OCI-M1 (cell line): Measurements from ENCODE around the gene ACSS3.
A peak's percentile ranks its signal among the peaks of the same experiment; 100 is the strongest.
"Not testable (repeated sequence)": the region's sequence is repeated elsewhere in the genome, so short reads cannot be mapped to it uniquely, and the experiment has no call there.

Experiments used
- DNase-seq: peaks from one replicate; lab custom pipeline; 2025; lab: John Stamatoyannopoulos, UW

ACSS3 gene, protein sequence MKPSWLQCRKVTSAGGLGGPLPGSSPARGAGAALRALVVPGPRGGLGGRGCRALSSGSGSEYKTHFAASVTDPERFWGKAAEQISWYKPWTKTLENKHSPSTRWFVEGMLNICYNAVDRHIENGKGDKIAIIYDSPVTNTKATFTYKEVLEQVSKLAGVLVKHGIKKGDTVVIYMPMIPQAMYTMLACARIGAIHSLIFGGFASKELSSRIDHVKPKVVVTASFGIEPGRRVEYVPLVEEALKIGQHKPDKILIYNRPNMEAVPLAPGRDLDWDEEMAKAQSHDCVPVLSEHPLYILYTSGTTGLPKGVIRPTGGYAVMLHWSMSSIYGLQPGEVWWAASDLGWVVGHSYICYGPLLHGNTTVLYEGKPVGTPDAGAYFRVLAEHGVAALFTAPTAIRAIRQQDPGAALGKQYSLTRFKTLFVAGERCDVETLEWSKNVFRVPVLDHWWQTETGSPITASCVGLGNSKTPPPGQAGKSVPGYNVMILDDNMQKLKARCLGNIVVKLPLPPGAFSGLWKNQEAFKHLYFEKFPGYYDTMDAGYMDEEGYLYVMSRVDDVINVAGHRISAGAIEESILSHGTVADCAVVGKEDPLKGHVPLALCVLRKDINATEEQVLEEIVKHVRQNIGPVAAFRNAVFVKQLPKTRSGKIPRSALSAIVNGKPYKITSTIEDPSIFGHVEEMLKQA

DNA sequence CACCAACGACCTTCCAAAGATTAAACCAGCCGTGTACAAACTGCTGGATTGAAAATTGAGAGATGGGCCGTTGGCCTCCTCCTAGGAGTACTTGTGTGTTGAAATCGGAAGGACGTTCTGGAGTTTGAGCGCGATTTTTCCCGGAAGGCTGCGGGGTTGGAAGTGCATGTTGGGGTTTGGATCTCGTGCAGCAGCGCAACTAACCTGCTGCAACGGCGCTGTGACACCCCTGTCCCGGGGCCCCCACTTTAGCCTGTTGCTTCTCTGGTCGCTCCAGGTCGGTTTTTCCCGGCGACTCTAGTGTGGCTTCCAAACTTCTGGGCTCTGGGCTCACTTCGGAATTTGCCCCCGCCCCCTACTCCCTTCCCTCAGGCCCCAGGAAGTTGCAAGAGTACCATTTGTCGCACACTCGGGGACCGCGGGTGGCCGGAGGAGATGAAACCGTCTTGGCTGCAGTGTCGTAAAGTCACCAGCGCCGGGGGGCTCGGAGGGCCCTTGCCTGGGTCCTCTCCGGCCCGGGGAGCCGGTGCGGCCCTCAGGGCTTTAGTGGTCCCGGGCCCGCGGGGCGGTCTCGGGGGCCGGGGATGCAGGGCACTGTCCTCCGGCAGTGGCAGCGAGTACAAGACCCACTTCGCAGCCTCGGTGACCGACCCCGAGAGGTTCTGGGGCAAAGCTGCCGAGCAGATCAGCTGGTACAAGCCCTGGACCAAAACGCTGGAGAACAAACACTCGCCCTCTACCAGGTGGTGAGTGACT, at the start of gene ACSS3:
TSS of gene ACSS3 (plus strand) at position 394 of the 756 bp plus-strand sequence. CDS start at position 436, 42 bp downstream.
- peak; percentile 50 for DNase-seq

DNA sequence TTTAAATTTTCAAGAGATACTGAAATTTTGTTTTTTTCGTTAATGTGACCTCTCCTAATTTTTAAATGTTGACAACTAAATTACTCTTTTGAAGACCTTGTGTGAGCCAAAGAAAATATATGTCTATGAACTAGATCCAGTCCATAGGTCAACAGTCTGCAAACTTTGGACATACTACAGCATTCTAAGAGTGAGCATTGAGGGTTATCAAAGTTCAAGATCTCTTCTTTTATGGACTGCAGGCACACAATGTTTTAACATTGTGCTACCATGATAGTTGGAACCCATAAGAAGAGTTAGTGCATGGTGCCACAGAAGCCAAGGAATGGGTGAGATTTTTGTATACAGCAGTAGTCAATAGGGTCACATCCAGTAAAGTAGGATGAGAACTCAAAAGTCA, 43.0 kb upstream of the ACSS3 start:
- DNase-seq: no peak

DNA sequence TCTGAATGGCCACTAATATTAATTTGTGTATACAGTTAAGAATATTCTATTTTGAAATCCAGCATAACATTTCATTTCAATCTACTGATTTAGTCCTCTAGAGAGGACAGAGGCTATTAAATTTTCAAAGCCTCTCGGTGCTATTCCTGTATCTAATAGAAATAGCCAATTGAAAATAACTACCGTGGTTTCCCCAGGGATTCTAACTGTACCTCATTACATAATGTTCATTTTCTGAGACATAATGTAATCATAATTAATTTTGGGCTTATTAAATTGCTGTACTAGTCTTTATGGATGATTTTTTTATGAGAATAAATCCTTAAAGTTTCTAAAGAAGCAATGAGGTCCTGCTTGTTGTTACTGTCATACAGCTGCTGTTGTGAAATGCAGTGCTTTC, 38.6 kb upstream of the ACSS3 start:
- no peak for DNase-seq

DNA sequence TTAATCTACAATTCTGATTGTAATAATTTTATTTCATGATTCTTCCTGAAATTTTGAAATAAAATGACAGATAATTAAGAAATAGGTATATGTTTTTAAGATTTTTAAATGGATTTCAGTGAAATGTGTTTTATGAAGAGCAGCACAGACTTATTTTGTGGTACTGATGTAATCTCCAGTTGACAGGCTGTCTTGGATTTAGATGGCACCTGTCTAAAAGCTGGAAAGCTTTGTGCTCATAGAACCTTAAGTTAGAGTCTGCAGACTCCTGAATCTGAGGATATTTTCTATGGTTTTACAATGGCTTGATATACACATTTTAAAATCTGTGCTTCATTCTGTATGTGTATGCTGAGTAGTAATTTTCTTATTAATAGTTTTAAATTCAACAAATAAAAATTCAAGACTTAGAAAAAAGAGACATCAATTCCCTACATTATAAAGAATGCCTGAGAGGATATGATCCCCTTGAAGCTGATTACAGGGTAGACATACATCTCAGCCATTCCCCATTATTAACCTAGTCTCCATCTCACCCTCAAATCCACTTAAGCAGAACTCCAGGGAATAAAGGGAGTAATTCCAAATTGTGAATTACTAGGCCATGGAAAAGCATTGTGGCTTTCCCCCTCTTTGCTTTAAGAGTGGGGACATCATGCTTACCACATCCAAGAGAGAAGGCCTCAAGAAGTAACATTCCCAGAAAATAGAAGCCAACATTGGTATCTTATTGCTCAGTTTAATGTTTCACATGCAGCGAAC, 33.7 kb upstream of the ACSS3 start:
- DNase-seq: no peak

DNA sequence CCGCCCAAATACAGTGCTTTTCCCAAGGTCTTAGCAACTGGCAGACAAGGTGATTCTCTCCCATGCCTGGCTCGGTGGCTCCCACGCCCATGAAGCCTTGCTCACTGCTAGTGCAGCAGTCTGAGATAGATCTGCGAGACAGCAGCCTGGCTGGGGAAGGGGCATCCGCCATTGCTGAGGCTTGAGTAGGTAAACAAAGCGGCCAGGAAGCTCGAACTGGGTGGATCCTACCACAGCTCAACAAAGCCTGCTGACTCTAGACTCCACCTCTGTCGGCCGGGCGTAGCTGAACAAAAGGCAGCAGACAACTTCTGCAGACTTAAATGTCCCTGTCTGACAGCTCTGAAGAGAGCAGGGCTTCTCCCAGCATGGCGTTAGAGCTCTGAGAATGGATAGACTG, 12.9 kb upstream of the ACSS3 start:
- not testable (repeated sequence) for DNase-seq

DNA sequence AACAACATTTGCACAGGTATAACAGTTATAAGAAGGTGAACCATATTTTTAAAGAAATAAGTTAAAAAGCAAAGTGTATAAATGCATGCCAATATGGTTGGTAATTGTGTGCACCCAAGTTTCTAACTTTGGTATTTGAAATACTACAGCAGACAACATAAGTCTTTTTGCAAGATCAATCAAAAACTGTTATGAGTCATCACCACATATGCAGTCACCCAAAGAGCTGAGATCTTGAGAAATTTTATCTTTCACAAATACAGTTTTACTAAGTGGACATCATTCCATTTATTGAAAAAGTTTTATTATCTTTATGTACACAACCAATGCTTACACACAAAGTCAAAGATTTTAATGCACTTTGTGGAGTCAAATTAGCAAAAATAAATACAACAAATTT, 7.0 kb upstream of the ACSS3 start:
- DNase-seq: no peak

DNA sequence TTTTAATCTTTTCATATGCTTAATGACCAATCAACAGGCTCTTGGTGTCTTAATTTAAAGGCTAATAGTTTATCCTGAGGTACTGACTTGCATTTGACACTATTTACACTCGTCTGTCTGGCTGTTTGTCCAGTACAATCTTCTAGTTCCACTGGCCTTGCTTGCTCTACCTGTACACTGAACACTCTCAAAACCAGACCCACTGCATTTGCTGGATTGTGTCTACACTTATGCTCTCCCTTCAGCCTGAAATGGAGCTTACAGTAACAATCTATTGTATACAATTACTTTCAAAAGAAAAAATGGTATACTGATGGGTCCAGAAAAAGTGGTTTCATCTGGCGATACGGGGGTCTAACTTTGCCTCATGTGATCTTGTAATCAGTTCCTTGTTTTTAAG, 2.3 kb upstream of the ACSS3 start:
- no peak for DNase-seq

DNA sequence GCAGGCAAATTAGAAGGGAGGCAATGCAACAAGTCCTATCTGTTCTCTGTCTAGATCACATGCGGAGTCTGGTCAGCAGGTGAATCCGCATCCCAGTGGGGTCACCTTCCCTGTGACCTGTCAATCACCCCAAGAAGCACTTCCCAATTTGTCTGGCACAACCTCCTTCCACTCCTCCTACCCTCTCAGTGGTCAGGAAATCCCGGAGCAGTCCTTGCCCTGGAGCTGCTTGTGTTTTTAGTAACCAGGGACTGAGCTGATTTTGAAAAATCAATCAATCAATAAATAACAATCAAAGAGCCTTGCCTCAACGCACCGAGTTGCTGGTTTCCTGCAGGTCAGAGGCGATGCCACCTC, 572 bp upstream of the ACSS3 start:
- peak; percentile 56 for DNase-seq

DNA sequence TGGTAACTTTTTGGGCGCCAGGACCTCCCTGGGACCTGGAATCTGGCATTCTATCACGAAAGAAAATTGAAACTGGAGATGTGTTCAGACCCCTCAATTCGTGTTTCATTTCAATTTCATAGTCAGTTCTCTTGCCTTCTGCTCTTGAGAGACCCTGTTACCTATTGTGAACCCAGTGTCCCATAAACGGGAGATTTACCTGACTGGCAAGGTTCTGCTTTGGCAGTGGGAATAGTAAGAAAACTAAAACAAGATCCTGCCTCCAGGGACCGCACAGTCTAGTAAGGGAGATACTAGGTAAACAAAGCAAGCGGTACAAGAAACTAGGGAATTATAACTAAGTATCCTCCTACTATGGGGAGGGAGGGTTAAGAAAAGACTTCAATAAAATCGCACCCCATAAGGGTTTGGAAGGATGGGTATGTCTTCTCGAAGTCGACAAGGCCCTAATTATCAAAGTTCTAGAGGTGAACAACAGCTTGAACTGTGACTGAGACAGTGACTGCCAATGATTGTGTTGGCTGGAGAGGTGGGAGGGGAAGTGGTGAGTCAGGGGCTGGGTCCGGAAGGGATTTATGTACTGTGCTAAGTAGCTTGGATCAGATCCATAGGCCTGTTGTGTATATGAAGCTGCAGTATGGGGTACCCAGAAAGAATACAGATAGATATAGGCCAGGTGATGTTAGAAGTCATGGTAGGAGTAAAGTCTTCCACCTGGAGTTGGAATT, 754 bp downstream of the ACSS3 start:
- DNase-seq: peak; percentile 21

DNA sequence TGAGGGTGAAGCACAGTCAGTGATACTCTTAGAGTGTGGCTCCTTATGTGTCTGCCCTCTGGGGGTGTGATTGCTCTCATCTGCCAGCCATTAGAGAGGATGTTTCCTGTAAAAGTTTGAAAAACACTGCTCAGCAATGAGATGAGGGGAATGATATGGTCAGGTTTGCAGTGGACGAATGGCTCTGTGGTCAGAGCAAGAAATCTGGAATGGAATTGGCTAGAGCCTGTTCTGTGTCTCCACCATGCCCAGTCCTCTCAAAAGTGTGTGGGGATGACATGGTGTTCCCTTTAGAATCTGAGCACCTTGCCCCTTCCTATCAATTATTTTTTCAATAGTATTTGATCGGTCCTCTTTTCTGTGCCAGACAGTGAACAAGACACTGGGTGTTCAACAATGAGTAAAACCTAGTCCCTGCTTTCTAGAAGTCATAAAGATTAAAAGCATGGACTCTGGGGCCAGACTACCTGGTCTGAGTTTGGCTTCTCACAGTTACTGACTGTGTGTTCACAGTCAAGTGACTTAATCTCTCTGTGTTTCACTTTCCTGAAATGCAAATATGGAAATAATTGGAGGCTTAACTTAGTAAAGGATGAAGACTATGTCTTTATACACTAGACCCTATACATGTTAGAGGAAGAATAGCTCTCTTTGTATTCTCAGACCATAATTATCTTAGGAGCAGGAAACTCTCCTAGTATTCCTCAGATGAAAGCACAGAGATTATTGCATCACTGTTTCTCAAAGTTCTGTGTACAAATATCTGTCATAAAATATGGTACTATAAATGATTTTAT, 1.6 kb downstream of the ACSS3 start:
- DNase-seq: no peak

DNA sequence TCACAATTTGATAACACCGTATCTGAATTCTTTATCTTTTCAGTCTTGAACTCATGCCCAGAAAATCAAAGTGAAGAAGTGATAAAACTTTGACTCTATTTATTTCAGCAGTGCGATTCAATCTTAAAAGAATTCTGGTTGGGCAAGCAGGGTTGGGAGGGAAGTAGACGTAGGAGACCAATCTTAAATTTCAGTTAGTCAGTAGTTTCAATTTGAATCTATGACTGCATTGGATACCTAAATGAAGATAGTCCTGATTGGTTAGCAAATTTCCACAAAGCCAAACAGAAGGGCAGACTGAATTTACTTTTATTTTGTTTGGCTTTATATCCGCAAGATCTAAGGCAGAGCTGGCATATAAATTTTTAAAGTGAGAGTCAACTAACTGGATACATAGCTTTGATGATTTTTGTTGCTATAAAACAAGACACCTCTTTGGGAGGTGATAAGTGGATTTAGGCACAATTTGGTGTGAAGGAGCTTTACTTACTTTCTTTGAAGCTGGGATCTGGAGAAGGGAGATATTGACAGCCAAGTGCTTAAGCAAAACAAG, 2.6 kb downstream of the ACSS3 start:
- peak; percentile 42 for DNase-seq

DNA sequence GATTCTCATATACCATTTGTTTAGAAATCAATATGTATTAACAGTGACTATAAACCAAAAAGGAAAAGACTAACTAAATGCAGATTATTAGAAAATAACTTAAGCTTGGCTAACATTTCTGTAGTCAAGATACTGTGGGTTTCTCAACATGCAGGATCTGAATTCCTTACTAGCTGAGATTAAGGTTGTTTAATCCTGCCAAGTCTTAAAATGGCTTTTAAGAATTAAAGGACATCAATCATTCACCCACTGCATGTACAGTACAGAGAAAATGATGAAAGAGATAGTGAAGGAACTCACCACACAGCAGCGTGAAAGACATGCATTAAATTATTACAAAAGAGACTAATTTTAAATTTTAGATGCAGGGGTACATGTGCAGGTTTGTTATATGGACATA, 3.8 kb downstream of the ACSS3 start:
- no peak for DNase-seq

DNA sequence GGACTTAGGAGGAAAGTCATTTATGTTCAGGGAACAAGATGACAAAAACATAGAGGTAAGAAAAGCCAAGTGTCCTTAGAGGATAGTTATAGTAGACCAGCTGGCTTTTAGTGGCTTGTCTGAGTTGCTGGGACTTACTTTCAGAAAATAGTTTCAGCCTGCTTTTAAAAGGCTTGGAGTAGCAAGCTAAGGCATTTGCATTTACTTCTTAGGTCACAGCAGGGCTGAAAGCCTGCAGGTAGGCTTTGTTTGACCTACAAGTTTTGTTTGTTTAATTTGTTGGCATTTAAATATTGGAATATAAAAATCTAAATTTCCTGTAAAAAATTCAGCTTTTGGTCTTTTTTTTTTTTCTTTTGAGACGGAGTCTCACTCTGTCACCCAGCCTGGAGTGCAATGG, 5.1 kb downstream of the ACSS3 start:
- no peak for DNase-seq

DNA sequence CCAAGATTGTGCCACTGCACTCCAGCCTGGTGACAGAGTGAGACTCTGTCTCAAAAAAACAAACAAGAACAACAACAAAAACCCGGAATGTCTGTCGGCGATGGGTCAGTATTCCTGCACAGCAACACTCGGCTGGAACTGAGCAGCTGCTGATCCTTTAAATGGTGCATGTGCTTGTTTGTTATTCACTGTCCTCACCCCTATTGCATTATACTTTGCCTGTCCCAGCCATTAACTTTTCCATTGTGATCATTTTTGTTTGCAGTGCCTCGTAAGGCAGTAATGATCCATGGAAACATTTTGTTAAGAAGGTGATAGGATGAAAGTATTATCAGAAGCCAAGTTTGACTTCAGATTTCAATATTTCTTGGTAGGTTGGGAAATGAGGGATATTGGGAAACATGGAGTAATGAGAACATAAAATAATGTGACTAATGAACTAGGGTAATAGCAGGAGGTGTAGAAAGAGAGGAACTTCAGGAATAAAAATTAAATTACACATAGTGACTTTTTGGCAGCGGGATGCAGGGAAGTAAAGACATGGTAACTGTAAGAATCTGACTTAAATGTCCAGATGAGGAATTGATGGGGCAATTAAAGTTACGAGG, 6.1 kb downstream of the ACSS3 start:
- DNase-seq: no peak

DNA sequence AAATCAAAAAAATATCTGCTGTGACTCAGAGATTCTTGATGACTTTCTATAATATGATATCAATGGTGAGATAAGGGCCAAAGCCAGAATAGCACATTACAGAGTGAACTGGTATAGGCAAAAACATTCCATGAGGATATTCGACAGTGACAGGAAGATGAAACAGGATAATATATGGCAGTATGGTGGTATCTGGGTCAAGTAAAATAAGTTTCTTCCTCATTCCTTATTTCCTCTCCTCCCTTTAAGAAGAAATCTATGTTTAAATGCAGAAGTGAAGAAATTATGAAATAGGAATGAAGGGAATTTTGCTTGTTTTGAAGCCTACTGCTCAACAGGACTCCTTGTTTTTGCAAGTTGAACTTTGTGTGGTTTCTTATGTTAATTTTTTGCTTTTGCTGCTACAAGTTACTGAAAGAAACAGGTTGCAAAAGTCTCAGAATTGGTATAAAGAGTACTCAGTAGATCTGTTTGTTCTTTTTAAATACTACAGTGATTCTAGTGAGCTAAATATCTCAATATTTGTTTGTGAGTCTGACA, 7.0 kb downstream of the ACSS3 start:
- peak; percentile 15 for DNase-seq

DNA sequence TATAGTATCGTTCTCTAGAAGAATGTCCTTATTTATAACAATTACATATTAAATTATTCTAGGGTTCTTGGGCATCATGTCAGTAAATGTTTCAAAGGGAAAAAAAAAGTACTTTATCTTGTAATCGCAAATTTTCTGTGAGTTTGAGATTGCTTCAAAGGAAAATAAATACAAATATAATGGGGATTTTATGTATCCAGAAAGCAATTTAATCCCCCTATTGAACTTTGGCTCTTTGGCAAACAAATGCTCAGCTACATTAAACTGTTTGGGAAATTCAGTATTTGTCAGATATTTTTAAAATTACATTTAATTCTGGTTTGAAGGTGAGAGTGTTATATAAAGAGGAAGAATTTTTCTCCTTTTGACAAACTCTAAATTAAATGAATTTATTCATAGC, 8.0 kb downstream of the ACSS3 start:
- no peak for DNase-seq

DNA sequence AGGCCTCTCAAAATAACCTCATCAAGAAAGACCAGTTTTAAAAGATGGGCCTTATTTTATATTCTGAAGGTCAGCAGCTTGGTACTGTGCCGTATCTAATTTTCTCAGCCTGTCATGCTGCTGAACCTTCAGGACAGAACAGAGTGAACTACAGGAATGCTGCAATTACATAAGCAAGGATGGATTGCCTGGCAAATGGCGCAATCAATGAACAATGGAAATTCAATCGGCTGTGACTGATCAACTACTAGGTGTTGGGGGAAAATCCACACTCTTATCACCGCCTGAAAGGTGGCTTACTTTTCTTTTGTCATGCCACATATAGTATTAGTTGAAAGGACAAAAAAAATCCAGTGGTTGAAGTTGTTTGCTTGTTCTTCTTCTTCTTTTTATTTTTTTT, 8.5 kb downstream of the ACSS3 start:
- no peak for DNase-seq

DNA sequence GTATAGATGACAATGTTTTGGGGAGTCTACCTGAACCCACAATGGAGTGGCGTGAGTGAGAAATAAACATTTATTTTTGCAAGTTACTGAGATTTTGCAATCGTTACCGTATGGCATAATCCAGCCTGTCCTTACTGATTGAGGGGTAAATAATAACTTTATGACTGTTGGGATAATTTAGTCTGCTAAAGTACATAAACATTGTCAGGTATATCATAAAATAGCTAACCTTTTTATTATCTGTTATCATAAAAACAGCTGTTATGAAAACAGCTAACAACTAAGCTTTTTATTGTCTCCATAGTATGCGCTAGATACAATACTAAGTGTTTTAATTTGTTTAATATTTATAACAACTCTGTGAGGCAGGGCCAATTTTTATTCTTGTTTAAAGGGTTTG, 10.3 kb downstream of the ACSS3 start:
- no peak for DNase-seq

DNA sequence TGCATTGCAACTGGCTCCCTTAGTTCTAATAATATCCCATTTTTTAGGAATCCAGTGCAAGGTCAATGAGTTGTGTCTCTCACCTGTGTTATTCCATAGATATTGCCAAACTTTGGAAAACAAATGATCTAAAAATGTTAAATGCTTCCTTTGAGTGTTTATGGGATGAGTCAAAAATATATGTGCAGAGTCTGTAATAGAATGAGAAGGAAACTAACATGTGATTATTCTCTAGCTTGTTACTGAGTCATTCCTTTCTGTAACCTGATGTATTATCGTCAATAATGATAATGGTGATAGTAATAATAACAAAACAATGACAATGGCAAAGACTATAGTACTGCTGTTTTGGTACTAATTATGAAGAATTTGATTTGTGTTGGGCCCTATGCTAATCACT, 11.5 kb downstream of the ACSS3 start:
- DNase-seq: no peak

DNA sequence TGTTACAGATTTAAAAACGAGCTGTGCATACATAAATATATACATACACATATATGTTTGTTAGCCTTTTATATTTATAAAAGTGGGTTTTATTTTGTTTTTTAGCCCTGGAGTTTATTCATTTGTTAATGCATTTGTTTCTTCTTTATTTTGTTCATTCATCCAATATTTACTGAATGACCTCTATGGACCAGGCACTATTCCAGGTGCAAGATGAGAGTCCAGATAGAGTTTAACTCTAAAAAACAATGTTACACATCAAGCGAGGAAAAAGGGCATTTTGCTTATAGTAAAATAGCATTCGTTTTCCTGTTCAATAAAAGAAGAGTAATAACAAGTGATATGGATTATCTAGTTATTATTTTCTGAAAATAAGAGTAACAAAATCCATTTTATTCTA, 14.2 kb downstream of the ACSS3 start:
- no peak for DNase-seq
